GM12865 (cell line): Measurements from ENCODE around the gene SEC11A.
"Not testable (repeated sequence)": the region's sequence is repeated elsewhere in the genome, so short reads cannot be mapped to it uniquely, and the experiment has no call there.

Source experiments
- DNase-seq: peaks from one replicate; pipeline ENCODE4 v3.0.0; 2010; ENCODE audit warnings: low read depth
- H3K4me3 ChIP-seq: 2 replicates; pipeline ENCODE4 v1.5.1; 2011; ENCODE audit warnings: mild to moderate bottlenecking, low read depth, low read length, control low read depth
- TF ChIP-seq, protein P1 (sequence below): IDR thresholded peaks from 2 replicates; pipeline ENCODE4 v1.5.1; 2011; ENCODE audit warnings: low read length, control low read depth, low read depth, inconsistent platforms; ENCODE audit not compliant: insufficient read depth; ENCODE audit errors: missing control alignments

SEC11A gene

DNA sequence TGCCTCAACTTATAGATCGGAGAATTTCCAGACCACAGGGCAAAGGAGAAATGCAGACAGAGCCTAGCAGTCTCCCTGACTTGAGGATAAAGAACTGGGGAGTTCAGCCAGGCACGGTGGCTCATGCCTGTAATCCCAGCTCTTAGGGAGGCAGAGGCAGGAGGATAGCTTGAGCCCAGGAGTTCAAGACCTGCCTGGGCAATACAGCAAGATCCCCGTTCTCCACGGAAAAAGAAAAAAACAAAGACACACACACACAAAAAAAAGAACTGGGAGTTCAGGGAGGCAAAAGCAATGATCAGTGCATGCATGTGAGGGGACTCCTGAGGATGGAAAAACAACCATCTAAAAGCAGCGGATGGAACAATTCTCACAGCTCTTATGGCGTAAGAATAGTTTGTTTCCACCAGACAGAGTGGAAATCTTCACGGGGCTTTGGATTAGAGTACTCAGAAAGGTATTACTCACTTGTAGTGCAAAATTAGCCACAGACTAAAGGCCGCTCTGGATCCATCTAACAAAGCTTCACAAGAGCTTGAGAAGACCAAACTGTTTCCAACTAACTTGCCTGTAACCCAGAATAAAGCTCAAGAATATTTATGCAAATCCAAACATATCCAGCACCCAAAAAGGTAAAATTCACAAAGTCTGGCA, 16.3 kb downstream of the SEC11A start:
- TF ChIP-seq, protein P1, sequence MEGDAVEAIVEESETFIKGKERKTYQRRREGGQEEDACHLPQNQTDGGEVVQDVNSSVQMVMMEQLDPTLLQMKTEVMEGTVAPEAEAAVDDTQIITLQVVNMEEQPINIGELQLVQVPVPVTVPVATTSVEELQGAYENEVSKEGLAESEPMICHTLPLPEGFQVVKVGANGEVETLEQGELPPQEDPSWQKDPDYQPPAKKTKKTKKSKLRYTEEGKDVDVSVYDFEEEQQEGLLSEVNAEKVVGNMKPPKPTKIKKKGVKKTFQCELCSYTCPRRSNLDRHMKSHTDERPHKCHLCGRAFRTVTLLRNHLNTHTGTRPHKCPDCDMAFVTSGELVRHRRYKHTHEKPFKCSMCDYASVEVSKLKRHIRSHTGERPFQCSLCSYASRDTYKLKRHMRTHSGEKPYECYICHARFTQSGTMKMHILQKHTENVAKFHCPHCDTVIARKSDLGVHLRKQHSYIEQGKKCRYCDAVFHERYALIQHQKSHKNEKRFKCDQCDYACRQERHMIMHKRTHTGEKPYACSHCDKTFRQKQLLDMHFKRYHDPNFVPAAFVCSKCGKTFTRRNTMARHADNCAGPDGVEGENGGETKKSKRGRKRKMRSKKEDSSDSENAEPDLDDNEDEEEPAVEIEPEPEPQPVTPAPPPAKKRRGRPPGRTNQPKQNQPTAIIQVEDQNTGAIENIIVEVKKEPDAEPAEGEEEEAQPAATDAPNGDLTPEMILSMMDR, result no peak
- no peak overlapping the region for H3K4me3 ChIP-seq
- DNase-seq, result no peak

GRCh38 chr15:84697236-84697990, 18.5 kb downstream of the SEC11A start:
- no peak overlapping the region for H3K4me3 ChIP-seq
- TF ChIP-seq, protein P1, result no peak
- DNase-seq, result no peak

DNA sequence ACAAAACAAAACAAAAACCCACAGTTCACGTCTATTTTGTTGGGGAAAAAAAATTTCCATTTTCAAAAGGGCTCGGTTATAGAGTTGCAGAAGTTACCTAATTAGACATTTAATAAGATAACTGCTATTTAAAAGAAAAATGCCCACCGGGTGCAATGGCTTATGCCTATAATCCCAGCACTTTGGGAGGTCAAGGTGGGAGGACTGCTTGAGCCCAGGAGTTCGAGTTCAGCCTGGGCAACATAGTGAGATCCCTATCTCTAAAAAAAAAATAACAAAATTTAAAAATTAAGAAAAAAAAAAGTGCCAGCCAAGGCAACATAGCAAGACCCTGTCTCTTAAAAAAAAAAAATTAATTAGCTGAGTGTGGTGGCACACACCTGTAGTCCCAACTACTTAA, 19.2 kb downstream of the SEC11A start:
- no peak for DNase-seq
- H3K4me3 ChIP-seq, result no peak overlapping the region
- TF ChIP-seq, protein P1, result no peak

DNA sequence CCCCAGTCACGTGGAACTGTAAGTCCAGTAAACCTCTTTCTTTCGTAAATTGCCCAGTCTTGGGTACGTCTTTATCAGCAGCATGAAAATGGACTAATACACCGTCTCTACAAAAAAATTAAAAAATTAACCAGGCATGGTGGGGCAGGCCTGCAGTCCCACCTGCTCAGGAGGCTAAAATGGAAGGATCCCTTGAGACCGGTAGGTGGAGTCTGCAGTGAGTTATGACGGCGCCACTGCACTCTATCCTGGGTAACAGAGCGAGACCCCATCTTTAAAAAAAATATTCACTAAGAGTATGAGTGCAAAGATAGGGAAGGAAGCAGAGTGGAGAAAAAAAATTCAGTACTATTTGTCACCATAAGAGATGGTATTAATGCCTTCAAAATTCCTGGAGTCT, 25.6 kb downstream of the SEC11A start:
- TF ChIP-seq, protein P1, result no peak
- no peak overlapping the region for H3K4me3 ChIP-seq

GRCh38 chr15:84689858-84690257, 26.1 kb downstream of the SEC11A start:
- no peak for DNase-seq
- no peak overlapping the region for H3K4me3 ChIP-seq
- TF ChIP-seq, protein P1, result no peak

More for the DNA sequence above, 25.6 kb downstream of the SEC11A start:
- no peak for DNase-seq

DNA sequence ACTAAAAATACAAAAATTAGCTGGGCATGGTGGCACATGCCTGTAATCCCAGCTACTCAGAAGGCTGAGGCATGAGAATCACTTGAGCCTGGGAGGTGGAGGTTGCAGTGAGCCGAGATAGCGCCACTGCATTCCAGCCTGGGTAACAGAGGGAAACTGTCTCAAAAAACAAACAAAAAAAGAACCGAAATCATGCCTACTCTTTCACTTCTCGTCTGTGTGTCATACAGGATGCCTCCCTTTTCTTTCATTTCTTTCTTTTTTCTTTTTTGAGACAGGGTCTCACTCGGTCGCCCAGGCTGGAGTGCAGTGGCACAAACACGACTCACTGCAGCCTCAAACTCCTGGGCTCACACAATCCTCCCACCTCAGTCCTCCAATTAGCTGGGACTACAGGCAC, 29.5 kb downstream of the SEC11A start:
- DNase-seq, result peak; percentile 11
- H3K4me3 ChIP-seq, result not testable (repeated sequence)

GRCh38 chr15:84685304-84685703, 30.6 kb downstream of the SEC11A start:
- TF ChIP-seq, protein P1, result no peak
- H3K4me3 ChIP-seq, result no peak overlapping the region
- DNase-seq, result no peak
